ENCODE measurements around the gene CDK2.
A peak's percentile ranks its signal among the peaks of the same experiment; 100 is the strongest.
"Not testable (repeated sequence)": the region's sequence is repeated elsewhere in the genome, so short reads cannot be mapped to it uniquely, and the experiment has no call there.

The CDK2 gene

DNA sequence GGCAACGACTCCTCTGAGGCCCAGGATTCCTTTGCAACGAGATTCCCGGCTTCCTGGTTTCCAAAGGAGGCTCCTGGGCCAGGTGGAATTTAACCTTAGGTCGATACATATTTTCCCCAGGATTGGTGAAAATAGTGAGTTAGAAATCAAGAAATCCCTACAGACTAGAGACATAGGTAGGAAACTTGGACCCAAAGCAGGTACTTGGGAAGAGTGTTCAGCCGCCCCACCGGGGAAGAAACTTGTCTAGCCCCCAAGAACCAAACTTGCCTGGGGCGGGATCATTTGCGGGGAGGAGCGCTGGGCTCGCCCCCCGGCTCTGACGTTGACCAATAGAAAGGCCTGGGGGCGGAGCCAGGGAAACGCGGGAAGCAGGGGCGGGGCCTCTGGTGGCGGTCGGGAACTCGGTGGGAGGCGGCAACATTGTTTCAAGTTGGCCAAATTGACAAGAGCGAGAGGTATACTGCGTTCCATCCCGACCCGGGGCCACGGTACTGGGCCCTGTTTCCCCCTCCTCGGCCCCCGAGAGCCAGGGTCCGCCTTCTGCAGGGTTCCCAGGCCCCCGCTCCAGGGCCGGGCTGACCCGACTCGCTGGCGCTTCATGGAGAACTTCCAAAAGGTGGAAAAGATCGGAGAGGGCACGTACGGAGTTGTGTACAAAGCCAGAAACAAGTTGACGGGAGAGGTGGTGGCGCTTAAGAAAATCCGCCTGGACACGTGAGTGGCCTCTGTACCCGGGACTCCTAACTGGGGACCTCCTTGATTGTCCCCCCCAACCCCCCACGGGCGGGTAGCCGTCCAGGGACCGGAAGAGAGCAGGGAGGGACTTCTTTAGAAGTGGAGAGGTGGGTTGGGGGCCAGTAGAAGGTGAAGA is at the start of gene CDK2:
Gene CDK2, plus strand, starts transcription at position 423 of the 874 bp plus-strand sequence. Its CDS starts 179 bp downstream, at position 602.
- Histone ChIP-seq H3K4me1 (ENCODE audit: control insufficient read depth, insufficient read depth, low read length) (peaks cover 16% of the 10 kb centered on the region), H3K9me3 (ENCODE audit: control insufficient read depth, insufficient read depth, low read length) (no peaks in the 10 kb centered on the region), H3K9ac (ENCODE audit: low read depth, low read length) (peak within 1 kb of the TSS; percentile 79), H3K4me3 (ENCODE audit: low read depth, low read length) (peak within 1 kb of the TSS; percentile 93), H3K36me3 (ENCODE audit: control insufficient read depth, insufficient read depth, low read length) (peaks cover 36% of the 10 kb centered on the region), H3K27ac (ENCODE audit: low read depth, low read length) (peak within 1 kb of the TSS; percentile 92), H3K27me3 (ENCODE audit: control insufficient read depth, insufficient read depth, low read length) (no peaks in the 10 kb centered on the region)

DNA sequence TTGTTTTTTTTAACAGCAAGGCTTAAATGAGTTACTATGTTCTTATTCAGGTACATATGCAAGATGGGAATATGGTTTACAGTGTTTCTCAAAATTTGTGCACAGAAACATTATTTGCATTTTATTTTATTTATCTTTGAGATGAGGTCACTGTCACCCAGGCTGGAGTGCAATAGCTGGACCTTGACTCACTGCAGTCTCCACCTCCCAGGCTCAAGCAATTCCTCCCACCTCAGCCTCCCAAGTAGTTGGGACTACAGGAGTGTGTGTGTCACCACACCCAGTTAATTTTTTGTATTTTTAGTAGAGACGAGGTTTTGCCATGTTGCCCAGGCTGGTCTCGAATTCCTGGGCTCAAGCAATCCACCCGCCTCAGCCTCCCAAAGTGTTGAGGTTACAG is 47.6 kb upstream of the CDK2 start:
- not testable (repeated sequence) for H3K4me1 ChIP-seq (ENCODE audit: control insufficient read depth, insufficient read depth, low read length)

DNA sequence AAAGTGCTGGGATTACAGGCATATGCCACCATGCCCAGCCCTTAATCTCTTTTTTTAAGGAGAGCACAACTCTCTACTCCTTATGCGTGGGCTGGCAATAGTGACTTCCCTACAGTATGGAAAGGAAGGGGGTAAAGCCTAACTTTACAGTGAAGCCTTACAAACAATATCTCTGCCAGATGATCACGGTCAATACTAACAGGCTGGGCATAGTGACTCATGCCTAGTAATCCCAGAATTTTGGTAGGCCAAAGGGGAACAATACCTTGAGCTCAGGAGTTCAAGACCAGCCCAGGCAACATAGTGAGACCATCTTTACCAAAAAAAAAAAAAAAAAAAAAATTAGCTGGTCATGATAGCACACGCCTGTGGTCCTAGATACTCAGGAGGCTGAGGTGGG is 44.5 kb upstream of the CDK2 start:
- Histone ChIP-seq H3K4me3 (ENCODE audit: low read depth, low read length) (no peak overlapping the region), H3K27me3 (ENCODE audit: control insufficient read depth, insufficient read depth, low read length) (no peaks in the 10 kb centered on the region), H3K9me3 (ENCODE audit: control insufficient read depth, insufficient read depth, low read length) (no peaks in the 10 kb centered on the region), H3K36me3 (ENCODE audit: control insufficient read depth, insufficient read depth, low read length) (peaks cover 39% of the 10 kb centered on the region), H3K4me1 (ENCODE audit: control insufficient read depth, insufficient read depth, low read length) (0 out of 2 replicates have a peak, but pooled peaks cover 7% of the 10 kb centered on the region), H3K9ac (ENCODE audit: low read depth, low read length) (no peak overlapping the region), H3K27ac (ENCODE audit: low read depth, low read length) (no peak overlapping the region)

More for the DNA sequence above, 47.6 kb upstream of the CDK2 start:
- peaks cover 42% of the 10 kb centered on the region for H3K36me3 ChIP-seq (ENCODE audit: control insufficient read depth, insufficient read depth, low read length)
- not testable (repeated sequence) for H3K9me3 ChIP-seq (ENCODE audit: control insufficient read depth, insufficient read depth, low read length); H3K9ac ChIP-seq (ENCODE audit: low read depth, low read length); H3K27me3 ChIP-seq (ENCODE audit: control insufficient read depth, insufficient read depth, low read length); H3K27ac ChIP-seq (ENCODE audit: low read depth, low read length); H3K4me3 ChIP-seq (ENCODE audit: low read depth, low read length)

DNA sequence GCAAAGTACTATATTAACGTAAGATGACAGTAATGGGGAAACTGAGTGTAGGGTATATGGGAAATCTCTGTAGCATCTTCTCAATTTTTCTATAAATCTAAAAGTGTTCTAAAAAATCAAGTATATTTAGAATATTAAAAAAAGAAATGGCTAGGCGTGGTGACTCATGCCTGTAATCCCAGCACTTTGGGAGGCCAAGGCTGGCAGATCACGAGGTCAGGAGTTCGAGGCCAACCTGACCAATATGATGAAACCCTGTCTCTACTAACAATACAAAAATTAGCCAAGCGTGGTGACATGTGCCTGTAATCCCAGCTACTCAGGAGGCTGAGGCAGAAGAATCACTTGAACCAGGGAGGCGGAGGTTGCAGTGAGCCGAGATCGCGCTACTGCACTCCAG is 43.0 kb upstream of the CDK2 start:
- H3K9me3 ChIP-seq (ENCODE audit: control insufficient read depth, insufficient read depth, low read length); H3K27ac ChIP-seq (ENCODE audit: low read depth, low read length); H3K27me3 ChIP-seq (ENCODE audit: control insufficient read depth, insufficient read depth, low read length); H3K4me1 ChIP-seq (ENCODE audit: control insufficient read depth, insufficient read depth, low read length); H3K4me3 ChIP-seq (ENCODE audit: low read depth, low read length); H3K9ac ChIP-seq (ENCODE audit: low read depth, low read length): not testable (repeated sequence)
- peaks cover 39% of the 10 kb centered on the region for H3K36me3 ChIP-seq (ENCODE audit: control insufficient read depth, insufficient read depth, low read length)

DNA sequence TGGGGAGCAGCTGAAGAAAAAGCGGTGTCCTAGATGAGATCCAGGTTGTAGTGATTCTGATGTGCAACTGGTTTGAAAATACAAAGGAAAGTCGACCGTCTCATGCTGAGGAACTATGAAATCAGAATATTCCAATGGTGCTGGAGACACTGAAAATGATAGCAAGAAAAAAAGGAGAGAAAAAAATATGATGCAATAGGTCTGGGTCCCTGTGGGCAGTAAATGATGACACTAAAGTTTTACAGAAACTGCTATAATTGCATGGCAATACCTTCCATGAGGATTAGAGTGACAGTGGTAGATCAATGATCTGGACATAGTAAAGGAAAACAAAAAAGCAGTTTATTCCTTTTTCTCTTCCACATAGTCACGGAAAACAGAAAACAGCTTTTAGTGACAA is 41.3 kb upstream of the CDK2 start:
- H3K36me3 ChIP-seq (ENCODE audit: control insufficient read depth, insufficient read depth, low read length): peaks cover 39% of the 10 kb centered on the region
- no peak overlapping the region for H3K9ac ChIP-seq (ENCODE audit: low read depth, low read length)
- H3K4me1 ChIP-seq (ENCODE audit: control insufficient read depth, insufficient read depth, low read length): 0 out of 2 replicates have a peak, but pooled peaks cover 7% of the 10 kb centered on the region
- peak overlapping the region; percentile 87; the same call in 1 of the 2 replicates for H3K4me3 ChIP-seq (ENCODE audit: low read depth, low read length)
- no peaks in the 10 kb centered on the region for H3K27me3 ChIP-seq (ENCODE audit: control insufficient read depth, insufficient read depth, low read length)
- no peak overlapping the region for H3K27ac ChIP-seq (ENCODE audit: low read depth, low read length)
- H3K9me3 ChIP-seq (ENCODE audit: control insufficient read depth, insufficient read depth, low read length): no peaks in the 10 kb centered on the region

DNA sequence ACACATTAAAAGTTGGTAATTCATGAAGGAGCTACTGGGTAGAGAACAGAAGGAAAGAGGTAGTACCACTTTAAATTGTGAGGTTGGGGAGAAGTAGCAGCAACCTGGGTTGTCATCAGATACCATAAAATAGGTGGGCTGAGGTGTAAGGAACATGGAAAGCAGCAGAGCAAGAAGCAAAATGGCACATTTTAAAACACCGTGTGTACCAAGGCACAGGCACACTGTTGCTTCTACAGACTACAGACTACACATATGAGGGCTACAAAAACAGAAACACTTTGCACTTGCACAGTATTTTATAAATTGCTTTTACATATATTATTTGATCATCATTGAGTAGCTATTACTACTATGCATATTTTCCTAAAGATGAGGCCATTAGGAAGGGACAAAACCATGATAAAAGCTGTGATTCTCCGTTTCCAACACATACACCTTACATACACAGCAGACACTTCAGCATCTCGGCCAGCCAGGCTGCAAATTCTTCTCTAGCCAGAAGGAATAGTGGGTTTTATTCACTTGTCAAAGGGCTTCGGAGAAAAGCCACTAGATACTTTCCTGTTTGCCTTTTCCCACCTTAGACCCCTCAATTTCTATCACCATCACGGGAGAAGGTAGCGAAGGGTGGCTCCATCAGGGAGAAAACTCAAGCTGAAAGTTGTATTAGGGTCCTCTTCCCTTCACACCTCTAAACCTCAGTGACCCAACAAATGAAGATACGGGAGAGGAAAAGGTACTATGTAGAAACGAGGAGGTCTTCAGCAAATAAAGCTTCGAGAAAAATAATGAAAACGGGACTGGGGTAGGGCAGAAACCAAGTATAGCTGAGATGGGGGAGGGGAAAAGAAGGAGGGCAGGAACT is 40.5 kb upstream of the CDK2 start:
- Histone ChIP-seq H3K9me3 (ENCODE audit: control insufficient read depth, insufficient read depth, low read length) (no peaks in the 10 kb centered on the region), H3K27ac (ENCODE audit: low read depth, low read length) (peak overlapping the region; percentile 97), H3K9ac (ENCODE audit: low read depth, low read length) (peak overlapping the region; percentile 79), H3K4me3 (ENCODE audit: low read depth, low read length) (peak overlapping the region; percentile 87), H3K27me3 (ENCODE audit: control insufficient read depth, insufficient read depth, low read length) (no peaks in the 10 kb centered on the region), H3K36me3 (ENCODE audit: control insufficient read depth, insufficient read depth, low read length) (peaks cover 33% of the 10 kb centered on the region), H3K4me1 (ENCODE audit: control insufficient read depth, insufficient read depth, low read length) (peaks cover 14% of the 10 kb centered on the region)

DNA sequence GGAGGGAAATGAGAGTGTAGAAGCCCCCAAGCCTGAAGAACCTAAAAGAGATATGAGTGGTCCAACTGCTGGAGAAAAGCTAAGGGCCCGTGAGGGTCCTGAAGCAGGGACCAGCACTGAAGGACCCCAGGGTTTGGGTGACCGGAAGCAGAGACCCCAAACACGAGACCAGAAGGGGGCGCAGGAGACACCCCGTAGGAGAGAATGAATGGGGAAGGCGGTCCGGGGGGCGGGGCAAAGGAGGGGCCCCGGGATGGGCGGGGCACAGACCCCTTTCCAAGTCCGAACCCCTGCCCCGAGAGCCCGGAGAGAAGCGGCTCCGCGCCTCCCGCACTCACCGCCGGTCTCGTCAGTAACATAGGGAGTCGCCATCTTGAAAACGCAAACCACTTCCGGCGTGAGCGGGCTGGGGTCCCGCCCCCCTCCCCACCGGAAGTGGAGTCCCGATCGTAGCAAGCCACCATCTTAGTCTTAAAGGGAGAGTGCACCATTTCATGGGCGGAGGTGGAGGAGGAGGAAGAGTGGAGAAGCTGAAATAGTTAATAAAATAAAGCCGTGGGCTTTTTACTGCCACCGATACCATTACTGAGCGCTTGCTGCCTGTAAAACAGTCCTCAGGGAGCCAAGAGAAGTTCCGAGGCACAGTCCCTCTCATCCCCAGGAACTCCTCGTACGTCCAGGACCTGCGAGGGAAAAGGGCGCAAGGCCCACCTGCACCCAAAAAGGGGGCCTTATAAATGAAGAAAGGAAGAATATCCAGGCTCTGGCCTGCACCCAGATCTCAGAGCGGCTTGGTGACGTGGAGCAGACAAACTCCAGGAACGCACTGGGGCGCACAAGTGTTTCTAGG is 39.7 kb upstream of the CDK2 start:
- Histone ChIP-seq H3K9ac (ENCODE audit: low read depth, low read length) (peak overlapping the region; percentile 79), H3K27ac (ENCODE audit: low read depth, low read length) (peak overlapping the region; percentile 97), H3K27me3 (ENCODE audit: control insufficient read depth, insufficient read depth, low read length) (0 out of 2 replicates have a peak, but pooled peaks cover 2% of the 10 kb centered on the region), H3K4me3 (ENCODE audit: low read depth, low read length) (peak overlapping the region; percentile 87), H3K36me3 (ENCODE audit: control insufficient read depth, insufficient read depth, low read length) (peaks cover 26% of the 10 kb centered on the region), H3K4me1 (ENCODE audit: control insufficient read depth, insufficient read depth, low read length) (peaks cover 18% of the 10 kb centered on the region), H3K9me3 (ENCODE audit: control insufficient read depth, insufficient read depth, low read length) (no peaks in the 10 kb centered on the region)

DNA sequence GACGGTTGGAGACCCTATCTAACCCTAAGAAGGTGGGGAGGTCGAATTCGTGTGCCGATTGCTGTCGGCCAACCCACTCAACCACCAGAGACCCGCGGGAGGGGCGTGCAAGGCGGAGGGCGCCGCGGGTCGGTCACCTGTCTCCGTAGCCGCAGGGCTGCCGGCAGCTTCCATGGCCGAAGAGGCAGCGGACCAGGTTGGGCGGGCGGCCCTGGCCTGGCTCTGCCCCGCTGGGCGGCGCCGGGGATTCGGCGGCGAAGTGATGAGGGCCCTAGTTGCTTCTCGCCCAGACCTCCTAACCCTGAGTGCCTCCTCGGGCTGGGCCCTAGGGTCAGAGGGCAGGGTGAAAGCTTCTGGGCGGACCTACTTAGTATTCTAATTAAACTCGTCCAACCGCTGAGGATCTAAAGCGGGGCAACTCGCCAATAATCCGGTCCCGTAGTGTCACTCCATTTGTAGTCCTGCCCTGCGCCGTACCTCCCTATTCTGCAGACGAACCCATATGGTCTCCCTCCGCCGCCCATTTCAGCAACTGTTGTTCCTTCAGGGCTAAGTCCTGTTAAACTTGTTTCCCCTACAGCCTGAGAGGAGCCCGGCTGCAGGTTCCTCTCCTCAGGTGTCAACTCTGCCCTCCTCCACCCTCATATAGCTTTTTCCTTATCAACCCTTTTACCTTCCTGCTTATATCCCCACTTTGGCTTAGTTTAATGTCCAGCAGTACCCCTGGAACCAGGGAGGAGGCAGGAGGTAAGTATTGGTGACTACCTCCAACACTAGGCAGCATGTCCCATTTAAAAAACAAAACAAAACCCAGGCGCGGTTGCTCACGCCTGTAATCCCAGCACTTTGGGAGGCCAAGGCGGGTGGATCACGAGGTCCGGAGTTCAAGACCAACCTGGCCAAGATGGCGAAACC is 38.8 kb upstream of the CDK2 start, which contains the start of gene PYM1:
Gene PYM1, minus strand, starts transcription at position 307 of the 915 bp plus-strand sequence. Its CDS starts 133 bp downstream, at position 174.
- Histone ChIP-seq H3K36me3 (ENCODE audit: control insufficient read depth, insufficient read depth, low read length) (peaks cover 19% of the 10 kb centered on the region), H3K27me3 (ENCODE audit: control insufficient read depth, insufficient read depth, low read length) (peaks cover 10% of the 10 kb centered on the region), H3K4me3 (ENCODE audit: low read depth, low read length) (peak within 1 kb of the TSS; percentile 87), H3K9ac (ENCODE audit: low read depth, low read length) (peak within 1 kb of the TSS; percentile 79), H3K27ac (ENCODE audit: low read depth, low read length) (peak within 1 kb of the TSS; percentile 97), H3K9me3 (ENCODE audit: control insufficient read depth, insufficient read depth, low read length) (no peaks in the 10 kb centered on the region), H3K4me1 (ENCODE audit: control insufficient read depth, insufficient read depth, low read length) (peaks cover 21% of the 10 kb centered on the region)

DNA sequence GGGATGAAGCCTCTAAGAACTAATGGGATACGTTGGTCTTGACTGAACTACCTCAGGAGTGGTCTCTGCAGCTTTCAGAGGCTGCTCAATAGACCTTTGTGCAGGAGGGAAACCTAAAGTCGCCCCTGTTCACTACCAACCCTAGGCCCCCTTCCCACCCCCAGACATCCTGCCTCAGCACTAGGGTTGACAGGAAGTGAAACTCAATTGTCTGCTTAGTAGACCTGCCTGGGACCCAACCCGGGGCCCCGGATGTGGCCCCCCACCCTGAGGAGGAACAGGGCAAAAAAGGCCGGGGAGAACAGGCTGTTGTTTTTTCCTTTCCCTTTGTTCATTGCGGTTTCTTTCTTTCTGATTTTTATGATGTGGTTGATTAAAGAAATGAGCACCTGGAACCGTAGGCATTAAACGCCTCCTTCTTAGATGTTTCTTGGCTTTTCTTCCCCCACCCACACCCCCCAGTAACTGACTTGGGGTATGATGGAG is 37.3 kb upstream of the CDK2 start:
- H3K27ac ChIP-seq (ENCODE audit: low read depth, low read length): no peak overlapping the region
- H3K27me3 ChIP-seq (ENCODE audit: control insufficient read depth, insufficient read depth, low read length): peaks cover 20% of the 10 kb centered on the region
- H3K9ac ChIP-seq (ENCODE audit: low read depth, low read length): no peak overlapping the region
- H3K4me1 ChIP-seq (ENCODE audit: control insufficient read depth, insufficient read depth, low read length): peaks cover 24% of the 10 kb centered on the region
- peaks cover 9% of the 10 kb centered on the region for H3K36me3 ChIP-seq (ENCODE audit: control insufficient read depth, insufficient read depth, low read length)
- H3K4me3 ChIP-seq (ENCODE audit: low read depth, low read length): no peak overlapping the region
- no peaks in the 10 kb centered on the region for H3K9me3 ChIP-seq (ENCODE audit: control insufficient read depth, insufficient read depth, low read length)
